OCI-LY1 (cell line): ENCODE results near the gene NLGN3.

ENCODE experiments used
- H2AFZ ChIP-seq: fragments of 200-600 bp; sonication (generic), shearing (Covaris generic); 2 replicates; pipeline ENCODE4 v1.6.0; 2014; ENCODE audit warnings: antibody characterized with exemption, mild to moderate bottlenecking, low read length
- H3F3A ChIP-seq: fragments of 200-600 bp; sonication (generic), shearing (Covaris generic); 2 replicates; pipeline ENCODE4 v1.6.0; 2014; ENCODE audit warnings: mild to moderate bottlenecking, antibody characterized with exemption, low read length, moderate library complexity; ENCODE audit not compliant: insufficient read depth
- H3K27ac ChIP-seq: fragments of 200-600 bp; sonication (generic); 2 replicates; pipeline ENCODE4 v1.5.1; 2014; ENCODE audit warnings: low read length, mixed run types, mild to moderate bottlenecking, low read depth; ENCODE audit not compliant: poor library complexity, severe bottlenecking
- H3K27me3 ChIP-seq: fragments of 200-600 bp; sonication (generic); 2 replicates; pipeline ENCODE4 v1.6.0; 2014; ENCODE audit warnings: antibody characterized with exemption, mild to moderate bottlenecking, low read length, moderate library complexity; ENCODE audit not compliant: insufficient read depth
- H3K36me3 ChIP-seq: fragments of 200-600 bp; sonication (generic); 2 replicates; pipeline ENCODE4 v1.6.1; 2014; ENCODE audit warnings: mild to moderate bottlenecking, antibody characterized with exemption, low read length, moderate library complexity, mixed read lengths; ENCODE audit not compliant: insufficient read depth
- H3K4me1 ChIP-seq: fragments of 200-600 bp; sonication (generic); 2 replicates; pipeline ENCODE4 v1.5.1; 2014; ENCODE audit warnings: mild to moderate bottlenecking, low read length, moderate library complexity; ENCODE audit not compliant: insufficient read depth, severe bottlenecking
- H3K4me2 ChIP-seq: fragments of 200-600 bp; sonication (generic), shearing (Covaris generic); 2 replicates; pipeline ENCODE4 v1.6.1; 2014; ENCODE audit warnings: low read length
- H3K4me3 ChIP-seq: fragments of 200-600 bp; sonication (generic); 2 replicates; pipeline ENCODE4 v1.5.1; 2014; ENCODE audit warnings: low read length, low read depth, mild to moderate bottlenecking, mixed read lengths; ENCODE audit not compliant: poor library complexity, severe bottlenecking
- H3K79me2 ChIP-seq: fragments of 200-600 bp; shearing (Covaris generic); 2 replicates; pipeline ENCODE4 v1.6.1; 2016; ENCODE audit warnings: mixed run types, low read length, mixed read lengths; ENCODE audit not compliant: insufficient read depth
- H3K9ac ChIP-seq: fragments of 200-600 bp; sonication (generic), shearing (Covaris generic); 2 replicates; pipeline ENCODE4 v1.6.1; 2014; ENCODE audit warnings: mild to moderate bottlenecking, low read length, mixed read lengths
- H3K9me2 ChIP-seq: fragments of 200-600 bp; sonication (generic), shearing (Covaris generic); 2 replicates; pipeline ENCODE4 v1.6.1; 2014; ENCODE audit warnings: low read depth, mild to moderate bottlenecking, low read length, mixed read lengths
- H3K9me3 ChIP-seq: fragments of 200-600 bp; shearing (Covaris generic); 2 replicates; pipeline ENCODE4 v1.6.1; 2014; ENCODE audit warnings: low read length, mixed read lengths
- H4K20me1 ChIP-seq: fragments of 200-600 bp; sonication (generic), shearing (Covaris generic); 2 replicates; pipeline ENCODE4 v1.6.0; 2016; ENCODE audit warnings: mild to moderate bottlenecking, low read length; ENCODE audit not compliant: insufficient read depth
- EZH2 ChIP-seq: fragments of 200-600 bp; sonication (generic), shearing (Covaris generic); IDR thresholded peaks from 2 replicates; pipeline ENCODE4 v1.8.0; 2017; ENCODE audit warnings: borderline replicate concordance, mixed run types, mild to moderate bottlenecking, antibody characterized with exemption, low read length, moderate library complexity, mixed read lengths
- TF ChIP-seq, protein P1 (sequence below): fragments of 200-600 bp; sonication (generic), shearing (Covaris generic); IDR thresholded peaks from 2 replicates; pipeline ENCODE4 v1.5.1; 2017; ENCODE audit warnings: mild to moderate bottlenecking, antibody characterized with exemption, low read length, moderate library complexity, mixed read lengths

The NLGN3 gene

DNA sequence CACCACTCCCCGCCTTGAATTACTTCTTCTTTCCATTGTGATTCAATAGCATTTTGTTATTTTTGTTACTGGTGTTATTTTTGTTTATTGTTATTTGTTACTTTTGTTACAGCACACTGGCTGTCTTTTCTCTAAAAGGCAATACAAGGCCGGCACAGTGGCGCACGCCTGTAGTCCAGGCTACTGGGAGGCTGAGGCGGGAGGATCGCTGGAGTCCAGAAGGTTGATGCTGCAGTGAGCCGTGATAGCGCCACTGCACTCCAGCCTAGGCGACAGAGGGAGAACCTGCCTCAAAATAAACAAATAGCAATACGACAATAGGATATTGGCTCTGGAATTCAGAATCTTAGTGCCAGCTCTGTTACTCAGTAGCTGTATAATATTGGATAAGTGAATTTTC, 27.3 kb upstream of the NLGN3 start:
- no peaks in the 10 kb centered on the region for H3F3A ChIP-seq
- peak overlapping the region; percentile 75 for H3K27ac ChIP-seq
- H3K36me3 ChIP-seq: peaks cover 24% of the 10 kb centered on the region
- H2AFZ ChIP-seq: no peak overlapping the region
- H3K4me3 ChIP-seq: peak overlapping the region; percentile 94
- H3K9me2 ChIP-seq: no peaks in the 10 kb centered on the region
- H4K20me1 ChIP-seq: no peaks in the 10 kb centered on the region
- H3K27me3 ChIP-seq: no peaks in the 10 kb centered on the region
- H3K4me2 ChIP-seq: peak overlapping the region; percentile 98
- no peaks in the 10 kb centered on the region for H3K9me3 ChIP-seq
- TF ChIP-seq, protein P1, sequence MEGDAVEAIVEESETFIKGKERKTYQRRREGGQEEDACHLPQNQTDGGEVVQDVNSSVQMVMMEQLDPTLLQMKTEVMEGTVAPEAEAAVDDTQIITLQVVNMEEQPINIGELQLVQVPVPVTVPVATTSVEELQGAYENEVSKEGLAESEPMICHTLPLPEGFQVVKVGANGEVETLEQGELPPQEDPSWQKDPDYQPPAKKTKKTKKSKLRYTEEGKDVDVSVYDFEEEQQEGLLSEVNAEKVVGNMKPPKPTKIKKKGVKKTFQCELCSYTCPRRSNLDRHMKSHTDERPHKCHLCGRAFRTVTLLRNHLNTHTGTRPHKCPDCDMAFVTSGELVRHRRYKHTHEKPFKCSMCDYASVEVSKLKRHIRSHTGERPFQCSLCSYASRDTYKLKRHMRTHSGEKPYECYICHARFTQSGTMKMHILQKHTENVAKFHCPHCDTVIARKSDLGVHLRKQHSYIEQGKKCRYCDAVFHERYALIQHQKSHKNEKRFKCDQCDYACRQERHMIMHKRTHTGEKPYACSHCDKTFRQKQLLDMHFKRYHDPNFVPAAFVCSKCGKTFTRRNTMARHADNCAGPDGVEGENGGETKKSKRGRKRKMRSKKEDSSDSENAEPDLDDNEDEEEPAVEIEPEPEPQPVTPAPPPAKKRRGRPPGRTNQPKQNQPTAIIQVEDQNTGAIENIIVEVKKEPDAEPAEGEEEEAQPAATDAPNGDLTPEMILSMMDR: no peak
- TF ChIP-seq EZH2: no peak
- H3K4me1 ChIP-seq: peaks cover 30% of the 10 kb centered on the region
- no peaks in the 10 kb centered on the region for H3K79me2 ChIP-seq
- H3K9ac ChIP-seq: peak overlapping the region; percentile 93

- Histone ChIP-seq H3K9ac (peak within 1 kb of the TSS; percentile 93), H3K9me3 (no peaks in the 10 kb centered on the region), H3K79me2 (no peaks in the 10 kb centered on the region), H3K9me2 (no peaks in the 10 kb centered on the region), H3K27me3 (no peaks in the 10 kb centered on the region), H3K27ac (peak within 1 kb of the TSS; percentile 75), H3F3A (no peaks in the 10 kb centered on the region), H2AFZ (no peak within 1 kb of the TSS), H4K20me1 (no peaks in the 10 kb centered on the region), H3K4me3 (peak within 1 kb of the TSS; percentile 94), H3K4me2 (peak within 1 kb of the TSS; percentile 98), H3K4me1 (peaks cover 23% of the 10 kb centered on the region), H3K36me3 (peaks cover 34% of the 10 kb centered on the region)
- TF ChIP-seq, protein P1: no peak
Measured at GRCh38 chrX:71118032-71118984, 26.3 kb upstream of the NLGN3 start, which contains the start of gene MED12. Gene MED12 (plus strand): TSS chrX:71118596. CDS start chrX:71118755, 159 bp downstream.

- peak overlapping the region; percentile 94 for H3K4me3 ChIP-seq
- peaks cover 23% of the 10 kb centered on the region for H3K4me1 ChIP-seq
- no peaks in the 10 kb centered on the region for H3F3A ChIP-seq
- no peaks in the 10 kb centered on the region for H4K20me1 ChIP-seq
- peak overlapping the region; percentile 54 for H3K27ac ChIP-seq
- no peaks in the 10 kb centered on the region for H3K9me3 ChIP-seq
- H3K9ac ChIP-seq: peak overlapping the region; percentile 93
- H3K4me2 ChIP-seq: peak overlapping the region; percentile 98
- peaks cover 41% of the 10 kb centered on the region for H3K36me3 ChIP-seq
- H2AFZ ChIP-seq: no peak overlapping the region
- no peak for TF ChIP-seq EZH2
- TF ChIP-seq, protein P1: no peak
- H3K27me3 ChIP-seq: no peaks in the 10 kb centered on the region
- no peaks in the 10 kb centered on the region for H3K79me2 ChIP-seq
- no peaks in the 10 kb centered on the region for H3K9me2 ChIP-seq
Measured at GRCh38 chrX:71118985-71119535, 25.6 kb upstream of the NLGN3 start.
